GM23338 (cell line): Measurements from ENCODE around the gene MYD88. TPM values are rescaled to one million over a fixed set of nuclear protein-coding genes. Genes with fewer than 3 reads are reported as not detected.

Experiments used
- CREB1 ChIP-seq: fragments of 250-450 bp; sonication (Bioruptor Pico); IDR thresholded peaks from 2 replicates; pipeline ENCODE4 v1.5.0; 2020; ENCODE audit warnings: low read depth, mild to moderate bottlenecking, moderate library complexity
- ETS1 ChIP-seq: IDR thresholded peaks from 2 replicates; pipeline ENCODE4 v1.6.1; 2016; ENCODE audit warnings: antibody characterized with exemption
- EZH2phosphoT487 ChIP-seq: fragments of 200-600 bp; sonication (generic); IDR thresholded peaks from one replicate; pipeline ENCODE4 v1.8.1; 2018; ENCODE audit warnings: antibody characterized with exemption; ENCODE audit not compliant: unreplicated experiment
- JUNB ChIP-seq: IDR thresholded peaks from one replicate; pipeline ENCODE4 v1.6.1; 2016; ENCODE audit warnings: antibody characterized with exemption; ENCODE audit not compliant: unreplicated experiment
- ZNF331 ChIP-seq: fragments of 250-450 bp; sonication (Bioruptor Pico); IDR thresholded peaks from 2 replicates; pipeline ENCODE4 v1.5.0; 2020; ENCODE audit warnings: low read depth, mild to moderate bottlenecking, moderate library complexity
- ZNF462 ChIP-seq: fragments of 250-450 bp; sonication (Bioruptor Pico); IDR thresholded peaks from 2 replicates; pipeline ENCODE4 v1.5.0; 2020; ENCODE audit warnings: mild to moderate bottlenecking, moderate library complexity
- polyA plus RNA-seq: library from polyadenylated mRNA; unstranded; fragments of >200 nt; fragmentation: Nextera tagmentation; extraction: Ambion mirVana; gene quantifications from 2 replicates; pipeline ENCODE4 v1.2.1, GENCODE V29; 2016
- total RNA-seq: library from RNA; depleted of rRNA; stranded (reverse); fragments of >200 nt; shearing (Covaris generic); gene quantifications from 2 replicates; pipeline ENCODE4 v1.2.3, GENCODE V29; 2014

The MYD88 gene
- total and polyA plus RNA-seq, 2 experiments from 2014 or later = 15.5 to 26.0 TPM

- TF ChIP-seq ETS1 = no peak
- TF ChIP-seq CREB1 (CRISPR knock-in tag) = no peak
- TF ChIP-seq ZNF331 = no peak
- no peak for TF ChIP-seq EZH2phosphoT487
- no peak for TF ChIP-seq ZNF462 (CRISPR knock-in tag)
- no peak for TF ChIP-seq JUNB
Measured at GRCh38 chr3:38125305-38126120, 12.9 kb upstream of the MYD88 start (continued).
